GM21381 (cell line): Measurements from ENCODE around the gene FAM53A.
A peak's percentile ranks its signal among the peaks of the same experiment; 100 is the strongest.

ENCODE experiments used
- ATAC-seq: cut with Tn5 transposase; IDR thresholded peaks from one replicate; pipeline ENCODE4 v1.9.1; 2021; ENCODE audit warnings: mild to moderate bottlenecking, moderate library complexity; ENCODE audit not compliant: unreplicated experiment

FAM53A gene, protein sequence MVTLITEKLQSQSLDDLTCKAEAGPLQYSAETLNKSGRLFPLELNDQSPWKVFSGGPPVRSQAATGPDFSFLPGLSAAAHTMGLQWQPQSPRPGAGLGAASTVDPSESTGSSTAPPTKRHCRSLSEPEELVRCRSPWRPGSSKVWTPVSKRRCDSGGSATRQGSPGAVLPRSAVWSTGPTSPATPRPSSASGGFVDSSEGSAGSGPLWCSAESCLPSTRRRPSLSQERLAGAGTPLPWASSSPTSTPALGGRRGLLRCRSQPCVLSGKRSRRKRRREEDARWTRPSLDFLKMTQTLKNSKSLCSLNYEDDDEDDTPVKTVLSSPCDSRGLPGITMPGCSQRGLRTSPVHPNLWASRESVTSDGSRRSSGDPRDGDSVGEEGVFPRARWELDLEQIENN

DNA sequence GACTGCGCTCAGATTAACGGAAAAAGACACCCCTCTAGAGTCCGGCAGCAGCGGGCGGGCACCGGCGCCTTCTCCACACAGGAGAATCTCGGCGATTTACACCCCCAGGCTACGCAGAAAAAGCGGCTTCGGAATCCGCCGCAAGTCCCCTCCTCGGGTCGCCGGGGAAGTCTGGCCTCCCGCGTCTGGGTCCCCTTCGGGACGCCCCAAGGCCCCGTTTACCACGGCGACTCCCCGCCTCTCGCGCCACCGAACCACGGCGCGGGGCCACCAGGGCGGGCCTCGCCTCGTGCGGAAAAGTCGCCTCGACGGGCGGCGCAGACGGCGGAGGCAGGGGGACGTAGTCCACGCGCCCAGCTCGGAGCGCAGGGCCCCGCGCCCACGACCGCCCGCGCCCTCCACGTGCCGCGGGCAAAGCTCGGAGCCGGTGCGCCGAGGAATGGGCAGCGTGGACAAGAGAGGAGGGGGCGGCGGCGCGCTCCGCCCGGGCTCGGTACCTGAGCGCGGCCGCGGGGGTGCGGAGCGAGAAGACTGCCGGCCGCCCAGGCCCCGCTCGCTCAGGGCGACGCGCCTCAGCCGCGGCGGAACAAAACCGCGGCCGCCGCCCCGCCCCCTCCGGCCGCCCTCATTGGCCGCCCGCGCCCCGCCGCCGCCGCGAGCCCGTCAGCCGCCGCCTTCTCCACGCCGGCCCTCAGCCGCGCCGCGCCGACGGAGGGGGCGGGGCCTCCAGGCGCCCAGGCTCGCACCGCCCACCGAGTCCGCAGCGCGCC is at the start of gene FAM53A:
TSS of gene FAM53A (minus strand) at position 578 of the 770 bp plus-strand sequence. CDS start 15,572 bp downstream, outside the sequence.
- ATAC-seq: peak; percentile 92

- no peak for ATAC-seq
Observed at GRCh38 chr4:1732911-1733310, 48.8 kb upstream of the FAM53A start.

DNA sequence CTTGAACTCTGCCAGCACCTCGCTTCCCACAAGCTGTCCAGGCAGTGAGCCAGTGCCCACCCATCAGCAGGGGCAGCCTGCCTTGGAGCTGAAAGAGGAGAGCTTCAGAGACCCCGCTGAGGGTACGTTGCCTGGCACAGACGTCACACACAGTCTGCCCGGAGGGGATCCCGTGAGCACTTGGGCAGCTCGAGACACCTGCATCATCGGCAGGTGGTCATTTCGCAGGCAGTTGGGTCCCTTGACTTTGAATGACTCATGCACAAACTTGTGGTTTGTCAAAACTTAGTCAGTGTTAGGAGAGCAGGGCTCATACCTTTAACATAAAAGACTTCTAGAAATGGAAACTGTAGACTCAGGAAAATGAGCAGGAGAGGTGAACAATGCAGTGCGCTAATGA is 47.1 kb upstream of the FAM53A start:
- ATAC-seq: no peak

DNA sequence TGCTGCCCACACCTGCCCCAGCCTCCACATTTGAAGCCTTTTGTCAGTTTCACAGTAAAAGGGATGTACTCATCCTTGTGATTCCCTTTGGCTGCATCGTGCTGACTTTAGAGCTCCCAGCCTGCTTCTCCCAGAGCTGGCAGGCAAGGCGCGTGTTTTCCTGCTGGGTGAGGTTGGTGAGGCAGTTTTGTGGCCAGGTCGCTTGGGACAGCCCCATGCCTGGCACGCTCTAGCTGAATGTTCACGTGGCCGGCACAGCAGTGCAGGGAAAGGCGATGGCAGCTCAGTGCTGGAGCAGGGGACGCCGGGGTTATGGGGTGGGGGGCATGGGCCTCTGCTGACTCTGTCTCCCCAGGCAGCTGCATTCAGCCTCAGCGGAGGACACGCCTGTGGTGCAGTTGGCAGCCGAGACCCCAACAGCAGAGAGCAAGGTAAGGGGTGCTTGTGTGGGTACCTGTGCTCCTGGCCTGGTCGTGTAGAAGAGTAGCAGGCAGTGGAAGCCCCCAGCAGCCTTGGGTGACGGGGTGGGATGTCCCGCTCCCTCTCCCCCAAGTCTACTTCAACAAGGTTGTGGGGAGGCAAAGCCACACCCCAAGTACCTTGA is 46.5 kb upstream of the FAM53A start:
- no peak for ATAC-seq

DNA sequence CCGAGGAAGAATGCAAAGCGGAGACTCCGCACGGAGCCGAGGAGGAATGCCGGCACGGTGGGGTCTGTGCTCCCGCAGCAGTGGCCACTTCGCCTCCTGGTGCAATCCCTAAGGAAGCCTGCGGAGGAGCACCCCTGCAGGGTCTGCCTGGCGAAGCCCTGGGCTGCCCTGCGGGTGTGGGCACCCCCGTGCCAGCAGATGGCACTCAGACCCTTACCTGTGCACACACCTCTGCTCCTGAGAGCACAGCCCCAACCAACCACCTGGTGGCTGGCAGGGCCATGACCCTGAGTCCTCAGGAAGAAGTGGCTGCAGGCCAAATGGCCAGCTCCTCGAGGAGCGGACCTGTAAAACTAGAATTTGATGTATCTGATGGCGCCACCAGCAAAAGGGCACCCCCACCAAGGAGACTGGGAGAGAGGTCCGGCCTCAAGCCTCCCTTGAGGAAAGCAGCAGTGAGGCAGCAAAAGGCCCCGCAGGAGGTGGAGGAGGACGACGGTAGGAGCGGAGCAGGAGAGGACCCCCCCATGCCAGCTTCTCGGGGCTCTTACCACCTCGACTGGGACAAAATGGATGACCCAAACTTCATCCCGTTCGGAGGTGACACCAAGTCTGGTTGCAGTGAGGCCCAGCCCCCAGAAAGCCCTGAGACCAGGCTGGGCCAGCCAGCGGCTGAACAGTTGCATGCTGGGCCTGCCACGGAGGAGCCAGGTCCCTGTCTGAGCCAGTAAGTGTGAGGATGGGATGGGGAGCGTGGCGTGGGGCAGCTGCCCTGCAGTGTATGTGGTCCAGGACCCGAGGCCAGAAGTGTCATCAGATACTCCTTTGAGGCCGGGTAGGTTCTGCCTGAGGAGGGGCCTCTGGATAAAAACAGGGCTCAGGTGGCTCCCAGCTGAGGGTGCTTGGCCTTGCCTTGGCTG is 44.2 kb upstream of the FAM53A start:
- no peak for ATAC-seq

DNA sequence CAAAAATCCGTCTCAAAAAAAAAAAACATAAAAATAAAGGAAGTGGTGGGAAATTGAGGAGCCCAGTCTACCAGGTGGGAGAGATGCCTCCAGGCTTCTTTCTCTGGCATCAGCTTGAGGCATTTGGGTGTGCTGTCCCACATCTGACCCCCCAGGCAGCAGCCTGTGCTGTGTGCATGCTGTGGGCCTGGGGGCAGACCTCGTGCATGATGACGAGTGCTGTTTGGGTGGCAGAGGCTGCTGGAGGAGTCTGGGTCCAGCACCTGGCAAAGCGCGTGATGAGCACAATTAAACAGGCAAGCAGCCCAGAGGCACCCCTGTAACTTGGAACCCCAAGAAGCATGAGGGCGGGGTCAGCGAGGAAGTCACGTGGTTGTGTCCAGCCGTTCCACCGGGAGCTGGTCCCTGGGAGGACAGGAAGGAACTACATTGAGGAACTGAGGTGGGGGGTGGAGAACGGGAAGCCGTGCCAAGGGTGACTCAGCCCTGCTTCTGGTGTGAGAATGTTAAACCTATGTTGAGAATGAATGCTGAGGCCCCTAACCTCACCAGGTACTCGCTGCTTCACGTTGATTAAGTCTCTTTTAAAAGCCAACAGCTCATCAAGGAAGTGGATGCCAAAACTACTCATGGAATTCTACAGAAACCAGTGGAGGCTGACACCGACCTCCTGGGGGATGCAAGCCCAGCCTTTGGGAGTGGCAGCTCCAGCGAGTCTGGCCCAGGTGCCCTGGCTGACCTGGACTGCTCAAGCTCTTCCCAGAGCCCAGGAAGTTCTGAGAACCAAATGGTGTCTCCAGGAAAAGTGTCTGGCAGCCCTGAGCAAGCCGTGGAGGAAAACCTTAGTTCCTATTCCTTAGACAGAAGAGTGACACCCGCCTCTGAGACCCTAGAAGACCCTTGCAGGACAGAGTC is 43.3 kb upstream of the FAM53A start:
- ATAC-seq: no peak

DNA sequence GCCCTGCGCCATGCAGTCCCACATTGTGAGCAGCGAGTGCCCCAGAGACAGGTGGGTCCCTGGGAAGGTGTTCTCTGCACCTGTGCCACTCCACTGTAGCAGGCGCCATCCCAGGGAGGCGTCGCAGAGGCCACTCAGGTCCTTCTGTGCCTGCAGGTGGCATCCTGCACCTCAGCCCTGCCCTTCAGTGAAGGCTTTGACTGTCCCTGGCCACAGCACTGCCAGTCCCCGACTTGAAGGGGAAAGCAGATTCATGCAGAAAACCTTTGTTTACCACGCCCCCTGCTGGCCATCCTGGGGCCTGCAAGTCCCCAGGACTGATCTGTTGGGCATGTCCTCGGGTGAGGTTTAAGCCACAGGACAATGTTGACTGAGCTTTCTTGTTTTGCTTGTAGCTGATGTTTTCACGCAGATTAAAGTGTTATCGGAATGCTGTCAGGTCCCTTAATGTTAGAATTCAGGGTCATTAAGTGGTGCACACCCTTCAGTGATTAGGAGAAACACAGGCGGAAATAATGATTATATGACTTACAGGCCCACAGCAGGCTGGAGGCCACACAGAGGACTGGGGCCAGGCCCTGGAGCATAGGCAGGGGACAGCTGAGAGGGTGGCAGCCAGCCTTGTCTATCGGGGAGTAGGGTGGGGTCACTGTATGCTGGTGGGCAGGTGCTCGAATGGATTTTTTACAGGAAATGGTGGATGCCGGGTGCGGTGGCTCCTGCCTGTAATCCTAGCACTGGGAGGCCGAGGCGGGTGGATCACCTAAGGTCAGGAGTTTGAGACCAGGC is 42.2 kb upstream of the FAM53A start:
- ATAC-seq: no peak

- ATAC-seq: no peak
Observed at GRCh38 chr4:1725521-1725920, 41.4 kb upstream of the FAM53A start.

- ATAC-seq: no peak
Observed at GRCh38 chr4:1723131-1723801, 39.2 kb upstream of the FAM53A start.

DNA sequence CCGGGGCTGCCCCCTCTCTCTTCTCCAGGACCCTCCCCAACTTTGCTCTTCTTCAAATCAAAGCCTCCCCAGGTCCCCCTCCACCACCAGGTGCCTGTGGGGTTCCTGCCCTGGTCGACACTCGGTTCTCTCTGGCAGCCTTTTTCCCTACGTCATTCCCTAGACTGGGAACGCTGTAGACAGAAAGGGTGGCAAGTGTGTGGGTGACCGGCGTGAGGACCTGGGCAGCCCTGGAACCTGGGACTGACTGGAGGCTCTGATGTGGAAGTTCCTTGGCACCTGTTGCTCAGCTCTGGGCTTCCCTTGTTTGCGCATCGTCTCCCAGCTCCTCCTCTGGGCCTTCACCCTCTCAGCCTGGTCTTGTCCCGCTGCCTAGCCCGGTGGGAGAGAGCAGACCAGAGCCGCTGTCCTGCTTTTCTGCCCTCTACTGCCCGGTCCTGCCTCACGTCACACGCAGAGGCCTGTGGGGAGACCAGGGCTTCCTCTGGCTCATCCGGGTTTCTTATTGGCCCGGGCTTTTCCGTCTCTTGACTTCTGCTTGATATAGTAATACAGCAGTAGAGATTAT is 38.5 kb upstream of the FAM53A start:
- ATAC-seq: no peak

DNA sequence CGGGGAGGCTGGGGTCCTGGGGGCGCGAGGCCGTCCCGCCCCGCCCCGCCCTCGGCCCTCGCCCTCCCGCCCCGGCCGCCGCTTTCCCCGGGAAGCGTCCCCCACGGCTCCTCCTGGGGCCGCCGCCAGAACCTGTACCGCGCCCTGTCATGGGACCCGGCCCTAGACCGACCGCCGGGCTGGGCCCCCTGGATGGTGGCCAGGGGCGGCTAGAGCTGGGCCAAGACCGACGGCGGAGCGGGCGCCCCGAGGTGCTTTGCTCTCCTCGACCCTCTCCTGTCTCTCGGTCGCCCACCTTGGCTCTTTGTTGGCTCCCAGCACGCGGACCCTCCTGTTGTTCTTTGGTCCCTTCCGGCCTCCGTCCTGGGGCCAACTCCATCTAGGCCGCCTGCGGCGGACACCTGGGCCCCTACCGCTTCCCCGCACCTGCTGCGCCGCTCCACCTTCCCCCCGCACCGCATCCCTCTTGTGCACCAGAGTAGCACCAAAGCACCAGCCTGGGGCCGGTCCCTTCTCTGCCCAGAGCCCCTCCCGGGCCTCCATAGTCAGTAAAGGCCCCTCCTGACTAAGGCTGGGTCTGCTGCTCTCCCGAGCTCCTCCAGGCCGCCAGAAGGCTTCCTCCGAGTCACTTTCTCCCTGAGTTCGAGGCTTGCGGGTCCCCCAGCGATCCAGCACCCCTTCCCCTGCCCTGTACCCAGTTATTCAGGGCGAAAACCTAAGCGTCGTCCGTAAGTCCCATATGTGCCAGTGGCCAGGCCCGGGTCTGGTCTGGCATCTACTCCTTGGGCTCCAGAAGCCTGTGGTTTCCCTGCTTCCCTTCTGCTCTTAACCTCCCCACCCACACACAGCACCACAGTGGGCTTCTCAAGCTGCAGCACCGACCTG is 37.8 kb upstream of the FAM53A start:
- ATAC-seq: peak; percentile 5

DNA sequence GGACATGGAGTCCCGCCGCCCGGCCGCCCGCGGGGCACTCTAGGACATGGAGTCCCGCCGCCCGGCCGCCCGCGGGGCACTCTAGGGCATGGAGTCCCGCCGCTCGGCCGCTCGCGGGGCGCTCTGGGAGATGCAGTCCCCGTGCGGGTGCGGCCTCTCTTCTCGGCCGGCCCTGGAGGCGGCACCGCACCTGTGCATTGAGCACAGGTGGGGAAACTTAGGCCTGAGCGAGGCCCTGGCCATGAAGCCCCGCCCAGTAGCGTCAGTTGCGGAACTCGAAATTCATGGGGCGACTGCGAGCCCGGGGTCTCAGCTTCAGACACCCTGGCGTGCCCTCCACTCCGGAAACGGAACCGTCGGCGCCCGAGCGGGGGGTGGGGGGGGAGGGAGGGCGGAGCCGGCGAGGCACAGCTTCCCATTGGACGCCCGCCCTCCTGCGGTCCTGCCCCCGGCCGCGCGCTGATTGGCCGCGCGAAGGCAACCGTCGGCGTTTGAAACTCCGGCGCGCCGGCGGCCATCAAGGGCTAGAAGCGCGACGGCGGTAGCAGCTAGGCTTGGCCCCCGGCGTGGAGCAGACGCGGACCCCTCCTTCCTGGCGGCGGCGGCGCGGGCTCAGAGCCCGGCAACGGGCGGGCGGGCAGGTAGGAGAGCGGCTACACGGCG is 37.0 kb upstream of the FAM53A start, which contains the start of the genes TACC3 and TMEM129:
TSS of gene TACC3 (plus strand) at position 519 of the 663 bp plus-strand sequence. CDS start 1,901 bp downstream, outside the sequence.
TSS of gene TMEM129 (minus strand) at position 321 of the 663 bp plus-strand sequence. CDS start 486 bp downstream, outside the sequence.
- ATAC-seq: peak; percentile 69

DNA sequence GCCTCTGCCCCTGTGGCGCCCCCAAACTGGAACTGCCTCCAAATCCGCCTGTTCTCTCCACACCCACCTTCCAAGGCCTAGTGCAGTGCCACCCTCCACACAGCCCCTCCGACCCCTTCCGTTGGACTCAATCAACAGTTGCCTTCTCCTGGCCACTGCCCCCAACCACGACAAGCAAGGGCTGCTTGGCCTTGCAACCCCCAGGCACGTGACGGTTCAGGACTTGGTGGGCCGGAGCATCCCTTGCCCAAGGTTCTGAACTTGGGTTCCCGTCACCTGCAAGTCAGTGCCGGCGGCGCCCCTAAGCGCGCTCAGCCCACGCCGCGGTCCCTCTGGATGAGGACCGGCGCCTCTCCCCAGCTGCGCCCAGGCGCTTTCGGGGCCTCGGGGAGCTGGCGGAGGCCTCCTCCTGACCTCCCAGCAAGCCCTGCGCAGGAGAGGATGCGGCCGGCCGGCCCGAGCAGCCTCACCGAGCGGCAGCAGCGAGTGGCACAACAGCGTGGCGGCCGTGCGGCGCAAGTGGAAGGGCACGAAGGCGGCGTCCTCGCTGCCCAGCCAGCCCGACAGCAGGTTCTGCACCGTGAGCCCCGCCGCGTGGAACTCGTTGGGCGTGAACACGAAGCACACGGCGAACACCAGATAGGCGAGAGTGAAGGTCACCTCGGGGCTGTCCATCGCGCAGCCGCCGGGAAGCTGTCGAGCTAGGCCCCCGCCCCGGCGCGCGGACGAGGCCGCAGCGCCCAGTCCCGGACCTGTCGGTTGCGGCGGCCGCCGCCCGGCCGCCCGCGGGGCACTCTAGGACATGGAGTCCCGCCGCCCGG is 36.3 kb upstream of the FAM53A start:
- ATAC-seq: peak; percentile 14

GRCh38 chr4:1718095-1718850 is 34.2 kb upstream of the FAM53A start:
- no peak for ATAC-seq
